ENCODE measurements around the gene GRAMD1A. TPM values are rescaled to one million over a fixed set of nuclear protein-coding genes. Genes with fewer than 3 reads are reported as not detected.
"Not testable (repeated sequence)": the region's sequence is repeated elsewhere in the genome, so short reads cannot be mapped to it uniquely, and the experiment has no call there.

Gene GRAMD1A
- polyA plus RNA-seq, 1 experiment: 74.9 TPM

GRCh38 chr19:35049456-35049855 lies 49.3 kb downstream of the GRAMD1A start:
- CTCF ChIA-PET: interaction anchor here (5.6 kb wide), 1 partner anchor 18 kb away, joined by 24 read pairs; no protein-coding TSS in a partner anchor
- no peak overlapping the region for H3K4me3 ChIP-seq (ENCODE audit: low read depth, low read length)
- no peaks in the 10 kb centered on the region for H3K36me3 ChIP-seq (ENCODE audit: control insufficient read depth, insufficient read depth, low read length)
- no peaks in the 10 kb centered on the region for H3K27me3 ChIP-seq (ENCODE audit: control insufficient read depth, insufficient read depth, low read length)
- POLR2A ChIA-PET: no interaction called here
- no peak for TF ChIP-seq CTCF (IDR thresholded peaks at IDR 0.05; ENCODE audit: insufficient read depth, low read depth, low read length)
- DNase-seq (ENCODE audit: low read depth): no peak

GRCh38 chr19:35050662-35051061 lies 50.5 kb downstream of the GRAMD1A start:
- H3K36me3 ChIP-seq (ENCODE audit: control insufficient read depth, insufficient read depth, low read length); POLR2A ChIA-PET; DNase-seq (ENCODE audit: low read depth); H3K27me3 ChIP-seq (ENCODE audit: control insufficient read depth, insufficient read depth, low read length); H3K4me3 ChIP-seq (ENCODE audit: low read depth, low read length): not testable (repeated sequence)
- CTCF ChIA-PET: interaction anchor here (1.2 to 5.6 kb wide), 2 partner anchors 17 to 40 kb away, joined by 5 to 24 read pairs; no protein-coding TSS in a partner anchor

- H3K4me3 ChIP-seq (ENCODE audit: low read depth, low read length); H3K36me3 ChIP-seq (ENCODE audit: control insufficient read depth, insufficient read depth, low read length); DNase-seq (ENCODE audit: low read depth); POLR2A ChIA-PET; CTCF ChIA-PET; H3K27me3 ChIP-seq (ENCODE audit: control insufficient read depth, insufficient read depth, low read length): not testable (repeated sequence)
These were observed 51.1 kb downstream of the GRAMD1A start for GRCh38 chr19:35051268-35051667.

- no peak overlapping the region for H3K4me3 ChIP-seq (ENCODE audit: low read depth, low read length)
- H3K27me3 ChIP-seq (ENCODE audit: control insufficient read depth, insufficient read depth, low read length): peaks cover 8% of the 10 kb centered on the region
- POLR2A ChIA-PET: no interaction called here
- TF ChIP-seq CTCF (IDR thresholded peaks at IDR 0.05; ENCODE audit: insufficient read depth, low read depth, low read length): no peak
- DNase-seq (ENCODE audit: low read depth): no peak
- H3K36me3 ChIP-seq (ENCODE audit: control insufficient read depth, insufficient read depth, low read length): no peaks in the 10 kb centered on the region
- CTCF ChIA-PET: no interaction called here
These were observed 51.7 kb downstream of the GRAMD1A start for GRCh38 chr19:35051796-35052195.

GRCh38 chr19:35052599-35053190 lies 52.6 kb downstream of the GRAMD1A start:
- CTCF ChIA-PET: interaction anchor here (0.7 to 4.4 kb wide), 3 partner anchors 8 to 441 kb away, joined by 5 to 36 read pairs (median 6); no protein-coding TSS in a partner anchor
- Histone ChIP-seq H3K4me3 (ENCODE audit: low read depth, low read length) (no peak overlapping the region), H3K36me3 (ENCODE audit: control insufficient read depth, insufficient read depth, low read length) (no peaks in the 10 kb centered on the region), H3K27me3 (ENCODE audit: control insufficient read depth, insufficient read depth, low read length) (peaks cover 8% of the 10 kb centered on the region)
- DNase-seq (ENCODE audit: low read depth): no peak
- POLR2A ChIA-PET: no interaction called here
- TF ChIP-seq CTCF (IDR thresholded peaks at IDR 0.05; ENCODE audit: insufficient read depth, low read depth, low read length): no peak

- H3K36me3 ChIP-seq (ENCODE audit: control insufficient read depth, insufficient read depth, low read length): no peaks in the 10 kb centered on the region
- ChIA-PET POLR2A (no interaction called here), CTCF (interaction anchor here (1.2 to 4.4 kb wide), 3 partner anchors 9 to 13 kb away, joined by 3 to 36 read pairs (median 6); no protein-coding TSS in a partner anchor)
- H3K4me3 ChIP-seq (ENCODE audit: low read depth, low read length): no peak overlapping the region
- no peak for DNase-seq (ENCODE audit: low read depth)
- peaks cover 8% of the 10 kb centered on the region for H3K27me3 ChIP-seq (ENCODE audit: control insufficient read depth, insufficient read depth, low read length)
- no peak for TF ChIP-seq CTCF (IDR thresholded peaks at IDR 0.05; ENCODE audit: insufficient read depth, low read depth, low read length)
These were observed 53.7 kb downstream of the GRAMD1A start for GRCh38 chr19:35053667-35054293.

Measured in BJ (cell line).